ENCODE measurements around the gene ZSCAN1. TPM values are rescaled to one million over a fixed set of nuclear protein-coding genes. Genes with fewer than 3 reads are reported as not detected.

Gene ZSCAN1
- total and polyA plus RNA-seq, 2 of the 4 experiments (the other 2 are of a cell fraction) = not detected

GRCh38 chr19:58096884-58097283 is 63.1 kb downstream of the ZSCAN1 start:
- TF ChIP-seq RFX5 (IDR thresholded peaks at IDR 0.05; ENCODE audit: low read depth, low read length) = no peak
- no peak for TF ChIP-seq POLR2A (IDR thresholded peaks at IDR 0.05; ENCODE audit: low read depth, low read length)
- no peak for TF ChIP-seq SMC3 (IDR thresholded peaks at IDR 0.05; ENCODE audit: low read depth, low read length)
- no peak for TF ChIP-seq ELK1 (IDR thresholded peaks at IDR 0.05; ENCODE audit: borderline replicate concordance, low read depth, low read length)
- TF ChIP-seq MAFK (IDR thresholded peaks at IDR 0.05; ENCODE audit: low read depth, low read length) = no peak
- no peak for TF ChIP-seq USF2 (IDR thresholded peaks at IDR 0.05; ENCODE audit: low read depth, low read length)
- TF ChIP-seq FOS (IDR thresholded peaks at IDR 0.05; ENCODE audit: low read depth, low read length) = no peak
- no peak for TF ChIP-seq NFE2L2 (IDR thresholded peaks at IDR 0.05; ENCODE audit: low read depth, low read length)
- no peak for TF ChIP-seq RAD21 (IDR thresholded peaks at IDR 0.05; ENCODE audit: low read length)
- TF ChIP-seq RCOR1 (IDR thresholded peaks at IDR 0.05; ENCODE audit: insufficient replicate concordance, low read length) = no peak
- TF ChIP-seq CEBPB (IDR thresholded peaks at IDR 0.05; ENCODE audit: low read depth, low read length) = no peak
- no peak for TF ChIP-seq MXI1 (IDR thresholded peaks at IDR 0.05; ENCODE audit: borderline replicate concordance, low read depth, low read length)
- no peak for TF ChIP-seq CHD1 (IDR thresholded peaks at IDR 0.05; ENCODE audit: low read depth, low read length)
- no peak for TF ChIP-seq BHLHE40 (IDR thresholded peaks at IDR 0.05; ENCODE audit: low read depth, low read length)
- no peak for TF ChIP-seq MAZ (IDR thresholded peaks at IDR 0.05; ENCODE audit: borderline replicate concordance, low read depth, low read length)
- TF ChIP-seq CTCF (conservative IDR thresholded peaks at IDR 0.05; ENCODE audit: low read depth, low read length) = no peak
- Histone ChIP-seq H2BK120ac (ENCODE audit: low read depth, low read length) (no peak overlapping the region), H3K23ac (ENCODE audit: low read depth, low read length) (no peak overlapping the region), H3K56ac (ENCODE audit: extremely low read depth, insufficient read depth, low read length) (no peak overlapping the region), H2AK9ac (replicated peaks; ENCODE audit: low read depth, low read length, poor library complexity) (no peak overlapping the region), H2BK20ac (ENCODE audit: low read depth, low read length) (no peak overlapping the region), H3K9me3 (ENCODE audit: control insufficient read depth, insufficient read depth, low read length) (peaks cover 50% of the 10 kb centered on the region), H3K27me3 (ENCODE audit: control insufficient read depth, insufficient read depth, low read length) (no peaks in the 10 kb centered on the region), H3K4me3 (ENCODE audit: insufficient read depth, low read depth, low read length) (no peak overlapping the region), H3K9me1 (ENCODE audit: insufficient read depth, low read length) (no peaks in the 10 kb centered on the region), H3K79me1 (ENCODE audit: low read depth in 1 of 2, low read length in 2 of 2) (no peaks in the 10 kb centered on the region), H3K9ac (ENCODE audit: low read depth, low read length) (no peak overlapping the region), H3K14ac (replicated peaks; ENCODE audit: low read depth, low read length) (no peak overlapping the region), H3K4ac (ENCODE audit: low read depth, low read length) (no peak overlapping the region), H2AFZ (replicated peaks; ENCODE audit: low read length, poor library complexity) (no peak overlapping the region), H3K27ac (ENCODE audit: insufficient read depth, low read length) (no peak overlapping the region), H2BK15ac (ENCODE audit: low read depth, low read length) (no peak overlapping the region), H2BK5ac (ENCODE audit: low read depth, low read length, poor library complexity, severe bottlenecking) (no peak overlapping the region), H3K4me2 (ENCODE audit: low read depth, low read length) (0 out of 2 replicates have a peak overlapping the region, but pooled peaks have one; percentile 93), H3K18ac (ENCODE audit: low read depth, low read length) (no peak overlapping the region), H4K5ac (ENCODE audit: low read depth, low read length) (no peak overlapping the region), H4K20me1 (ENCODE audit: insufficient read depth, low read length) (no peaks in the 10 kb centered on the region), H2AK5ac (ENCODE audit: low read depth, low read length) (no peak overlapping the region), H3K36me3 (ENCODE audit: control insufficient read depth, insufficient read depth, low read length) (peaks cover 3% of the 10 kb centered on the region), H3K4me1 (ENCODE audit: control insufficient read depth, insufficient read depth, low read length) (no peaks in the 10 kb centered on the region), H4K91ac (ENCODE audit: insufficient read depth, low read depth, low read length) (no peak overlapping the region), H4K8ac (ENCODE audit: low read depth in 2 of 2, low read length in 2 of 2) (no peak overlapping the region)
- DNase-seq (no peak), ATAC-seq (ENCODE audit: low read depth) (no peak)
- WGBS, 2 experiments (ENCODE audit: extremely low coverage in 2 of 2, insufficient read length in 1 of 2) = 80% methylated on average over 9 of the region's 13 CpGs; no CpG with 5 or more reads in 1 of the 2 experiments
- dilution Hi-C loops (cut with HindIII; ENCODE audit: low sequenced_read_pairs, unreplicated experiment) = no loop called here
- intact Hi-C loops (cut with micrococcal nuclease) = no loop called here
- ChIA-PET POLR2A (ENCODE audit: unreplicated experiment) (no interaction called here), CTCF (no interaction called here)
- in situ Hi-C loops (cut with MboI; ENCODE audit: low sequenced_read_pairs) = no loop called here
- no TSS peak for BruUV-seq (replicated peaks)
